IMR-90 (cell line): ENCODE data around the gene CALCOCO2. TPM values are rescaled to one million over a fixed set of nuclear protein-coding genes. Genes with fewer than 3 reads are reported as not detected.

Source experiments
- ATAC-seq: fragments of 200-7000 bp; cut with Tn5 transposase; 2 replicates; pipeline ENCODE4 v1.9.1; 2020; ENCODE audit warnings: low read depth, mild to moderate bottlenecking, moderate library complexity
- BruUV-seq: library from RNA; stranded (reverse); fragments of 400-500 nt; replicated peaks from 2 replicates; lab custom pipeline; 2021; lab: Mats Ljungman, UMichigan
- CTCF ChIA-PET: fragments of 300-600 bp; formaldehyde crosslinking; extraction: SDS; loops from one replicate; lab custom pipeline; 2021; ENCODE audit warnings: antibody characterized with exemption; lab: Yijun Ruan, JAX
- POLR2A ChIA-PET: fragments of 300-600 bp; sonication (Branson Sonifier 250); formaldehyde crosslinking; loops from one replicate; lab custom pipeline; 2022; ENCODE audit warnings: antibody characterized with exemption; ENCODE audit not compliant: unreplicated experiment; lab: Charles Lee
- DNase-seq: peaks from one replicate; pipeline ENCODE4 v3.0.0; 2013
- H2AFZ ChIP-seq: replicated peaks from 2 replicates; pipeline ENCODE3; 2013; ENCODE audit warnings: low read length, mild to moderate bottlenecking; ENCODE audit not compliant: poor library complexity
- H2AK5ac ChIP-seq: 2 replicates; pipeline ENCODE4 v1.6.1; 2013; ENCODE audit warnings: low read depth, low read length, inconsistent platforms
- H2AK9ac ChIP-seq: replicated peaks from 2 replicates; pipeline ENCODE3; 2013; ENCODE audit warnings: mild to moderate bottlenecking, low read depth, low read length, moderate library complexity; ENCODE audit not compliant: poor library complexity
- H2BK120ac ChIP-seq: 2 replicates; pipeline ENCODE4 v1.6.1; 2013; ENCODE audit warnings: low read depth, low read length, inconsistent platforms
- H2BK15ac ChIP-seq: 3 replicates; pipeline ENCODE4 v1.6.1; 2013; ENCODE audit warnings: low read depth, low read length, inconsistent platforms
- H2BK20ac ChIP-seq: 2 replicates; pipeline ENCODE4 v1.6.1; 2013; ENCODE audit warnings: low read depth, mild to moderate bottlenecking, inconsistent platforms, low read length, moderate library complexity
- H2BK5ac ChIP-seq: 2 replicates; pipeline ENCODE4 v1.6.1; 2013; ENCODE audit warnings: mild to moderate bottlenecking, low read depth, low read length, inconsistent platforms; ENCODE audit not compliant: poor library complexity, severe bottlenecking
- H3K14ac ChIP-seq: replicated peaks from 2 replicates; pipeline ENCODE4 v1.6.1; 2013; ENCODE audit warnings: low read depth, low read length, inconsistent platforms
- H3K18ac ChIP-seq: 2 replicates; pipeline ENCODE4 v1.6.1; 2013; ENCODE audit warnings: low read depth, low read length, control low read depth
- H3K23ac ChIP-seq: 2 replicates; pipeline ENCODE4 v1.6.1; 2013; ENCODE audit warnings: low read depth, low read length, inconsistent platforms
- H3K27ac ChIP-seq: 2 replicates; pipeline ENCODE4 v1.5.1; 2013; ENCODE audit warnings: mild to moderate bottlenecking, control low read depth, low read length; ENCODE audit not compliant: insufficient read depth
- H3K27me3 ChIP-seq: 2 replicates; pipeline ENCODE4 v1.6.1; 2013; ENCODE audit warnings: low read length; ENCODE audit not compliant: control insufficient read depth, insufficient read depth
- H3K36me3 ChIP-seq: 2 replicates; pipeline ENCODE4 v1.6.1; 2013; ENCODE audit warnings: low read length, mixed read lengths; ENCODE audit not compliant: control insufficient read depth, insufficient read depth
- H3K4ac ChIP-seq: 2 replicates; pipeline ENCODE4 v1.6.1; 2013; ENCODE audit warnings: low read depth, low read length, inconsistent platforms
- H3K4me1 ChIP-seq: 2 replicates; pipeline ENCODE4 v1.6.1; 2013; ENCODE audit warnings: low read length, mixed read lengths; ENCODE audit not compliant: control insufficient read depth, insufficient read depth
- H3K4me2 ChIP-seq: 2 replicates; pipeline ENCODE4 v1.6.1; 2013; ENCODE audit warnings: low read depth, mild to moderate bottlenecking, control low read depth, low read length, moderate library complexity
- H3K4me3 ChIP-seq: 2 replicates; pipeline ENCODE4 v1.5.1; 2013; ENCODE audit warnings: low read depth, mild to moderate bottlenecking, control low read depth, low read length, moderate library complexity; ENCODE audit not compliant: insufficient read depth
- H3K56ac ChIP-seq: 2 replicates; pipeline ENCODE4 v1.6.1; 2013; ENCODE audit warnings: low read length, inconsistent platforms; ENCODE audit not compliant: insufficient read depth; ENCODE audit errors: extremely low read depth
- H3K79me1 ChIP-seq, 2 experiments: 2 replicates each; pipeline ENCODE4 v1.6.1; 2013; ENCODE audit warnings: low read length in 2 of 2, inconsistent platforms in 1 of 2, low read depth in 1 of 2
- H3K9ac ChIP-seq: 2 replicates; pipeline ENCODE4 v1.6.1; 2013; ENCODE audit warnings: low read depth, low read length, control low read depth
- H3K9me1 ChIP-seq: 2 replicates; pipeline ENCODE4 v1.6.1; 2013; ENCODE audit warnings: low read length, inconsistent platforms; ENCODE audit not compliant: insufficient read depth
- H3K9me3 ChIP-seq: 2 replicates; pipeline ENCODE4 v1.6.1; 2013; ENCODE audit warnings: low read length; ENCODE audit not compliant: control insufficient read depth, insufficient read depth
- H4K20me1 ChIP-seq: 2 replicates; pipeline ENCODE4 v1.6.1; 2013; ENCODE audit warnings: low read length, inconsistent platforms; ENCODE audit not compliant: insufficient read depth
- H4K5ac ChIP-seq: 2 replicates; pipeline ENCODE4 v1.6.1; 2013; ENCODE audit warnings: mild to moderate bottlenecking, low read depth, low read length, control low read depth
- H4K8ac ChIP-seq, 2 experiments: 2 replicates each; pipeline ENCODE4 v1.6.1; 2013; ENCODE audit warnings: low read depth in 2 of 2, low read length in 2 of 2, control low read depth in 1 of 2, inconsistent platforms in 1 of 2
- H4K91ac ChIP-seq: 2 replicates; pipeline ENCODE4 v1.6.1; 2013; ENCODE audit warnings: low read depth, low read length, inconsistent platforms; ENCODE audit not compliant: insufficient read depth
- BHLHE40 ChIP-seq: fragments of 150-350 bp; IDR thresholded peaks from 2 replicates; pipeline ENCODE4 v1.6.1; 2016; ENCODE audit warnings: mild to moderate bottlenecking, low read depth, low read length
- CHD1 ChIP-seq: IDR thresholded peaks from 2 replicates; pipeline ENCODE4 v1.6.1; 2012; ENCODE audit warnings: low read depth, low read length, improper control_type of control experiment
- CTCF ChIP-seq: conservative IDR thresholded peaks from 2 replicates; pipeline ENCODE4 v1.5.1; 2012; ENCODE audit warnings: mild to moderate bottlenecking, low read depth, low read length, improper control_type of control experiment
- MAFK ChIP-seq: IDR thresholded peaks from 2 replicates; pipeline ENCODE4 v1.6.1; 2012; ENCODE audit warnings: low read depth, low read length, improper control_type of control experiment
- MAZ ChIP-seq: IDR thresholded peaks from 2 replicates; pipeline ENCODE4 v1.6.1; 2012; ENCODE audit warnings: low read depth, mild to moderate bottlenecking, low read length, improper control_type of control experiment, moderate library complexity, borderline replicate concordance
- MXI1 ChIP-seq: IDR thresholded peaks from 2 replicates; pipeline ENCODE4 v1.6.1; 2012; ENCODE audit warnings: low read depth, mild to moderate bottlenecking, low read length, moderate library complexity, borderline replicate concordance
- NFE2L2 ChIP-seq: fragments of 150-350 bp; IDR thresholded peaks from 2 replicates; pipeline ENCODE4 v1.6.1; 2016; ENCODE audit warnings: low read depth, mild to moderate bottlenecking, low read length
- POLR2A ChIP-seq: IDR thresholded peaks from 2 replicates; pipeline ENCODE4 v1.6.1; 2012; ENCODE audit warnings: mild to moderate bottlenecking, low read depth, low read length
- RCOR1 ChIP-seq: IDR thresholded peaks from 2 replicates; pipeline ENCODE4 v1.6.1; 2012; ENCODE audit warnings: mild to moderate bottlenecking, low read length, improper control_type of control experiment; ENCODE audit not compliant: insufficient replicate concordance
- SMC3 ChIP-seq: fragments of 150-350 bp; IDR thresholded peaks from 2 replicates; pipeline ENCODE4 v1.6.1; 2016; ENCODE audit warnings: low read depth, mild to moderate bottlenecking, antibody characterized with exemption, low read length, moderate library complexity
- WGBS, 2 experiments: methylation state at CpG; one replicate each; pipeline versions ENCODE4 v1.1.5 to v1.1.7; 2013; ENCODE audit warnings: missing lambda C conversion rate in 2 of 2; ENCODE audit not compliant: insufficient read length in 1 of 2; ENCODE audit errors: extremely low coverage in 2 of 2; 5-methylcytosine and 5-hydroxymethylcytosine counted together
- dilution Hi-C: fragments of 300-500 bp; cut with HindIII; formaldehyde crosslinking; loops from one replicate; pipeline ENCODE4 v1.14.3; 2018; ENCODE audit warnings: low sequenced_read_pairs; ENCODE audit not compliant: unreplicated experiment
- in situ Hi-C: fragments of 300-500 bp; cut with MboI; formaldehyde crosslinking; loops from 3 replicates; pipeline ENCODE4 v1.14.3; 2019; ENCODE audit warnings: low sequenced_read_pairs, inconsistent platforms, mixed read lengths
- intact Hi-C: fragments of 100-400 bp; cut with micrococcal nuclease; formaldehyde crosslinking; loops from 2 replicates; pipeline ENCODE4 v1.10.0; 2022
- polyA plus RNA-seq, 3 experiments: library from polyadenylated mRNA; depleted of rRNA; stranded (reverse); fragments of >200 nt; gene quantifications; 2 replicates each; pipeline ENCODE4 v1.2.3, GENCODE V29; 2012; ENCODE audit warnings: low replicate concordance in 1 of 3
- total RNA-seq: library from RNA; depleted of rRNA; stranded (reverse); fragments of >200 nt; gene quantifications from 2 replicates; pipeline ENCODE4 v1.2.3, GENCODE V29; 2012
- TF ChIP-seq, protein P1 (sequence below): fragments of 150-350 bp; IDR thresholded peaks from 2 replicates; pipeline ENCODE4 v1.6.1; 2016; ENCODE audit warnings: low read depth, mild to moderate bottlenecking, low read length, moderate library complexity, borderline replicate concordance

The CALCOCO2 gene
- total and polyA plus RNA-seq, 2 of the 4 experiments (the other 2 are of a cell fraction) = 35.9 to 53.4 TPM

DNA sequence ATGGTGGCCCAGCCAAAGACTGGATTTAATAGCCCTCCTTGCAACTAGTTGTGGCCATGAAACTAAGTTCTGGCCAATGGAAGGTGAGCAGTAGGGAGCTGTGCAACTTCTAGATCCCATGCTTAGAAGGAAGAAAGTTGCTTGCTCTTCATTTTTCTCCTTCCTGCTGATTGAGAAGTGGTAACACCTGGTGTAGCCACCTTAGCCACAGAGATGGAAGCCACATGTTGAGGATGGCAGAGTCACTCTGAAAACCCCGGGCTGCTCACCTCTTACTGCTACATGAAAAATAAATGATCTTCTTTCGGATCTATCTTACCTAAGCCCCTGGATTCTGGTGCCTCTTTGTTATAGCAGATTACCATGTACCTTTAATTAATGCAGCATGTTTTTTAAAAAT, 51.4 kb downstream of the CALCOCO2 start:
- intact Hi-C loops = no loop called here
- in situ Hi-C loops = loop anchor here (5.0 kb wide), 1 partner anchor 155 kb away; the partner anchor contains the start of gene HOXB13

More for the DNA sequence above, 51.4 kb downstream of the CALCOCO2 start:
- ATAC-seq (no peak), DNase-seq (no peak)
- POLR2A ChIA-PET = no interaction called here
- H2BK5ac ChIP-seq = no peak overlapping the region
- CTCF ChIA-PET = interaction anchor here (0.6 kb wide), 2 partner anchors 57 to 211 kb away, joined by 7 read pairs; no protein-coding TSS in a partner anchor
- no peaks in the 10 kb centered on the region for H3K9me3 ChIP-seq
- H3K4ac ChIP-seq = no peak overlapping the region
- no peak overlapping the region for H3K27ac ChIP-seq
- no peak overlapping the region for H2BK20ac ChIP-seq
- no peak overlapping the region for H2AK9ac ChIP-seq
- no peak overlapping the region for H3K18ac ChIP-seq
- H3K4me1 ChIP-seq = no peaks in the 10 kb centered on the region
- H3K56ac ChIP-seq = no peak overlapping the region
- H3K23ac ChIP-seq = no peak overlapping the region
- no peak overlapping the region for H2AFZ ChIP-seq
- H2BK15ac ChIP-seq = no peak overlapping the region
- H4K8ac ChIP-seq = no peak overlapping the region
- H3K4me2 ChIP-seq = no peak overlapping the region
- no peak overlapping the region for H2AK5ac ChIP-seq
- no CpG with 5 or more reads among the region's 2 CpGs for WGBS, 2 experiments
- BruUV-seq = no TSS peak
- dilution Hi-C loops = no loop called here
- H3K27me3 ChIP-seq = peaks cover 1% of the 10 kb centered on the region; the same call in 1 of the 2 replicates
- no peak overlapping the region for H3K9ac ChIP-seq
- no peak overlapping the region for H4K91ac ChIP-seq
- no peak overlapping the region for H2BK120ac ChIP-seq
- H3K36me3 ChIP-seq = no peaks in the 10 kb centered on the region
- no peak overlapping the region for H4K5ac ChIP-seq
- H3K14ac ChIP-seq = no peak overlapping the region
- H3K79me1 ChIP-seq = no peaks in the 10 kb centered on the region
- TF ChIP-seq RCOR1 = no peak
- no peak for TF ChIP-seq CHD1
- no peak for TF ChIP-seq MAZ
- no peak for TF ChIP-seq CTCF
- no peak for TF ChIP-seq MXI1
- no peak for TF ChIP-seq BHLHE40
- TF ChIP-seq, protein P1, sequence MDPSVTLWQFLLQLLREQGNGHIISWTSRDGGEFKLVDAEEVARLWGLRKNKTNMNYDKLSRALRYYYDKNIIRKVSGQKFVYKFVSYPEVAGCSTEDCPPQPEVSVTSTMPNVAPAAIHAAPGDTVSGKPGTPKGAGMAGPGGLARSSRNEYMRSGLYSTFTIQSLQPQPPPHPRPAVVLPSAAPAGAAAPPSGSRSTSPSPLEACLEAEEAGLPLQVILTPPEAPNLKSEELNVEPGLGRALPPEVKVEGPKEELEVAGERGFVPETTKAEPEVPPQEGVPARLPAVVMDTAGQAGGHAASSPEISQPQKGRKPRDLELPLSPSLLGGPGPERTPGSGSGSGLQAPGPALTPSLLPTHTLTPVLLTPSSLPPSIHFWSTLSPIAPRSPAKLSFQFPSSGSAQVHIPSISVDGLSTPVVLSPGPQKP = no peak
- no peak for TF ChIP-seq POLR2A
- TF ChIP-seq NFE2L2 = no peak
- no peak for TF ChIP-seq SMC3
- no peak for TF ChIP-seq MAFK
- no peaks in the 10 kb centered on the region for H4K20me1 ChIP-seq
- no peaks in the 10 kb centered on the region for H3K9me1 ChIP-seq
- no peak overlapping the region for H3K4me3 ChIP-seq
